GM23248 (cell line): ENCODE measurements around the gene BTAF1.

Experiments used
- EZH2 ChIP-seq: fragments of 200-600 bp; sonication (generic); IDR thresholded peaks from 2 replicates; pipeline ENCODE4 v1.6.1; 2018; ENCODE audit warnings: antibody characterized with exemption, mild to moderate bottlenecking; ENCODE audit not compliant: insufficient read depth, poor library complexity, severe bottlenecking
- EZH2phosphoT487 ChIP-seq: fragments of 200-600 bp; sonication (generic); IDR thresholded peaks from 2 replicates; pipeline ENCODE4 v1.6.1; 2018; ENCODE audit warnings: antibody characterized with exemption, moderate library complexity, mild to moderate bottlenecking, low read depth; ENCODE audit not compliant: insufficient read depth

DNA sequence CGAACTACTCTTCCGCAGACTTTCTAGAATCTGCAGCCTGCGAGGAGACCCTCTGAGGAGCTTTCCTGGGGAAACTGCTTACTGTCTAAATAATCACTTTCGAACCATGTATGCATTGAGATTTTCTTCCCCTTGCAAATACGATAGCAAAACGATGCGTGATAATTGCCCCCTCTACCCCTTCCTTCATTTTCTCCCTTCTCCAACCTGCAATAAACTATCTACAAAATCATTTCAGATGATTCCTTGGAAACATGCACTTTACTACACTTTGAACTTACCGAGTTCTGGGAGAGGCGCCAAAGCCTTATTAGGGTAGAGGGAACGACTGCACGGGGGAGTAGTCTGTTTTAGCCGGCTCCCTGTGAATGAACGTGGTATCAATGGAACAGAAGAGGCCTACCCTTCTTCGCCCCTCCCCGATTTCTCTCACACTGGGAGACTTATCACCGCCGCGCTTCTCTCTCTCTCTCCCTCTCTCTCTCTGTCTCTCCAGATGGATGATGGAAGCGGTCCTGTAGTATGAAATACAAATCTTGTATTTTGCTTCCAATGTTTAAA lies 14.4 kb upstream of the BTAF1 start, which contains the start of gene FGFBP3:
- no peak for TF ChIP-seq EZH2
- no peak for TF ChIP-seq EZH2phosphoT487
